Neural progenitor cell (in vitro differentiated cells): Measurements from ENCODE around the gene STRADA.

ENCODE experiments used
- EZH2 ChIP-seq: fragments of 200-600 bp; sonication (generic); IDR thresholded peaks from 2 replicates; pipeline ENCODE4 v1.6.1; 2017; ENCODE audit warnings: antibody characterized with exemption, mild to moderate bottlenecking, moderate library complexity
- EZH2phosphoT487 ChIP-seq: fragments of 200-600 bp; sonication (generic); IDR thresholded peaks from 2 replicates; pipeline ENCODE4 v1.6.1; 2017; ENCODE audit warnings: antibody characterized with exemption
- TF ChIP-seq, protein P1 (sequence below): fragments of 200-600 bp; sonication (generic); IDR thresholded peaks from 2 replicates; pipeline ENCODE4 v1.5.1; 2017; ENCODE audit warnings: antibody characterized with exemption, mild to moderate bottlenecking

DNA sequence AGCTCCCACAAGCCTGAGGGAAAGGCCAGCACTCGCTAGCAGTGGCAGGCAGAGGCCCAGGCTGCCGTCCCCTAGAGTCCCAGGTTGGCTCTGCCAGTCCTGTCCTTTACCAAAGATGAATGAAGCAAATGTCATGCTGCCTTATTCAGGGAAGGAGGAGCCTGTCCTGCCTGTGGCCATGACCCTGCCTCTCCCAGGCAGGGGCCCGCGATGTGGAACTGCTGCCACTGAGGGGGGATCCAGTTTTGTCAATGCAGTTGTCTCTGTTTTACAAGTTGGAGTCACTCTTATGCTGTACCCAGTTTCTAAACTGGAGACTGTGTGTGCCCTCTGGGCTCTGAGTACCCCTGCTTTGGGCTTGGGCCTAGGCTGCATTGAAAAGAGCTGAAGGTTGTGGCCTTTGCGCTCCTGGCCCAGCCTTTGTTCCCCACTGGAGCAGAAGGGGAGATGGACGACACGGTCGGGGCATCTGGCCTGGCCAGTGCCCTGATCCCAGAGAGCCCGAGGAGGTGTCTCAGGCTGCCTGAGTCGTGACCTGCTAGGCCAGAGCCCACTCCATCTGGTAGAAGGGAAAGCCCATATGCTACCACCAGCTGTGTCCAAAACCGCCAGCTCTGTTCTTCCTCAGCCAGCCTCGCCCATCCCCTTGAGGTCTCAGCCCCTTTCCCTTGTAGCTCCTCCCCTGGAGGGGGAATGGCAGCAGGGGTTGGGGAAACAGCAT is 47.2 kb downstream of the STRADA start:
- TF ChIP-seq, protein P1, sequence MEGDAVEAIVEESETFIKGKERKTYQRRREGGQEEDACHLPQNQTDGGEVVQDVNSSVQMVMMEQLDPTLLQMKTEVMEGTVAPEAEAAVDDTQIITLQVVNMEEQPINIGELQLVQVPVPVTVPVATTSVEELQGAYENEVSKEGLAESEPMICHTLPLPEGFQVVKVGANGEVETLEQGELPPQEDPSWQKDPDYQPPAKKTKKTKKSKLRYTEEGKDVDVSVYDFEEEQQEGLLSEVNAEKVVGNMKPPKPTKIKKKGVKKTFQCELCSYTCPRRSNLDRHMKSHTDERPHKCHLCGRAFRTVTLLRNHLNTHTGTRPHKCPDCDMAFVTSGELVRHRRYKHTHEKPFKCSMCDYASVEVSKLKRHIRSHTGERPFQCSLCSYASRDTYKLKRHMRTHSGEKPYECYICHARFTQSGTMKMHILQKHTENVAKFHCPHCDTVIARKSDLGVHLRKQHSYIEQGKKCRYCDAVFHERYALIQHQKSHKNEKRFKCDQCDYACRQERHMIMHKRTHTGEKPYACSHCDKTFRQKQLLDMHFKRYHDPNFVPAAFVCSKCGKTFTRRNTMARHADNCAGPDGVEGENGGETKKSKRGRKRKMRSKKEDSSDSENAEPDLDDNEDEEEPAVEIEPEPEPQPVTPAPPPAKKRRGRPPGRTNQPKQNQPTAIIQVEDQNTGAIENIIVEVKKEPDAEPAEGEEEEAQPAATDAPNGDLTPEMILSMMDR = no peak
- TF ChIP-seq EZH2 = no peak
- no peak for TF ChIP-seq EZH2phosphoT487
